A673 (cell line): ENCODE results near the gene CNGA1. TPM values are rescaled to one million over a fixed set of nuclear protein-coding genes. Genes with fewer than 3 reads are reported as not detected.

Source experiments
- BruUV-seq: library from RNA; stranded (reverse); fragments of 400-500 nt; replicated peaks from 2 replicates; lab custom pipeline; 2021; lab: Mats Ljungman, UMichigan
- CTCF ChIA-PET: fragments of 300-600 bp; sonication (Branson Sonifier 250); formaldehyde crosslinking; loops from one replicate; lab custom pipeline; 2022; ENCODE audit warnings: antibody characterized with exemption; lab: Charles Lee
- POLR2A ChIA-PET: fragments of 300-600 bp; sonication (Branson Sonifier 250); formaldehyde crosslinking; loops from one replicate; lab custom pipeline; 2022; ENCODE audit warnings: antibody characterized with exemption; ENCODE audit not compliant: low non-redundant PET; lab: Charles Lee
- DNase-seq: peaks from one replicate; pipeline ENCODE4 v3.0.0-alpha.2; 2015; ENCODE audit warnings: low spot score
- H3K27ac ChIP-seq: fragments of 200-600 bp; sonication (generic); 2 replicates; pipeline ENCODE4 v1.5.1; 2016; ENCODE audit warnings: mixed run types, low read depth, mild to moderate bottlenecking, mixed read lengths, antibody characterized with exemption, low read length; ENCODE audit not compliant: poor library complexity, severe bottlenecking
- H3K27me3 ChIP-seq: fragments of 200-600 bp; sonication (generic); replicated peaks from 2 replicates; pipeline ENCODE4 v1.6.1; 2017; ENCODE audit warnings: mixed run types, low read depth, mild to moderate bottlenecking, mixed read lengths, antibody characterized with exemption, low read length; ENCODE audit not compliant: insufficient read depth, poor library complexity
- H3K36me3 ChIP-seq: fragments of 200-600 bp; sonication (generic); 2 replicates; pipeline ENCODE4 v1.6.1; 2016; ENCODE audit warnings: mixed run types, mild to moderate bottlenecking, mixed read lengths, antibody characterized with exemption, low read length; ENCODE audit not compliant: insufficient read depth, poor library complexity, severe bottlenecking
- H3K4me1 ChIP-seq: fragments of 200-600 bp; sonication (generic); 2 replicates; pipeline ENCODE4 v1.6.1; 2017; ENCODE audit warnings: mixed run types, mild to moderate bottlenecking, mixed read lengths, antibody characterized with exemption, low read length; ENCODE audit not compliant: insufficient read depth, poor library complexity, severe bottlenecking
- H3K4me3 ChIP-seq: fragments of 200-600 bp; sonication (generic); 2 replicates; pipeline ENCODE4 v1.5.1; 2016; ENCODE audit warnings: low read depth, mixed run types, mild to moderate bottlenecking, mixed read lengths, low read length; ENCODE audit not compliant: poor library complexity, severe bottlenecking
- H3K9me3 ChIP-seq: fragments of 200-600 bp; sonication (generic); 2 replicates; pipeline ENCODE4 v1.6.1; 2016; ENCODE audit warnings: mixed run types, low read depth, mild to moderate bottlenecking, mixed read lengths, antibody characterized with exemption, low read length; ENCODE audit not compliant: poor library complexity, severe bottlenecking
- EZH2 ChIP-seq: fragments of 200-600 bp; sonication (generic); IDR thresholded peaks from 2 replicates; pipeline ENCODE4 v1.6.1; 2017; ENCODE audit warnings: borderline replicate concordance, low read depth, mild to moderate bottlenecking, mixed read lengths, antibody characterized with exemption, low read length; ENCODE audit not compliant: poor library complexity, severe bottlenecking
- intact Hi-C: fragments of 100-400 bp; cut with micrococcal nuclease; formaldehyde crosslinking; loops from one replicate; pipeline ENCODE4 v1.10.0; 2022; ENCODE audit not compliant: unreplicated experiment
- total RNA-seq: library from RNA; stranded (reverse); gene quantifications from 2 replicates; pipeline ENCODE4 v1.2.3, GENCODE V29; 2021
- TF ChIP-seq, protein P1 (sequence below): fragments of 300-800, 200-600 bp; sonication (generic); conservative IDR thresholded peaks from 2 replicates; pipeline ENCODE4 v1.5.1; 2017; ENCODE audit warnings: low read depth, mild to moderate bottlenecking, antibody characterized with exemption, low read length, moderate library complexity, mixed read lengths

The CNGA1 gene
- total RNA-seq, 1 experiment from 2014 or later = 0.39 TPM

DNA sequence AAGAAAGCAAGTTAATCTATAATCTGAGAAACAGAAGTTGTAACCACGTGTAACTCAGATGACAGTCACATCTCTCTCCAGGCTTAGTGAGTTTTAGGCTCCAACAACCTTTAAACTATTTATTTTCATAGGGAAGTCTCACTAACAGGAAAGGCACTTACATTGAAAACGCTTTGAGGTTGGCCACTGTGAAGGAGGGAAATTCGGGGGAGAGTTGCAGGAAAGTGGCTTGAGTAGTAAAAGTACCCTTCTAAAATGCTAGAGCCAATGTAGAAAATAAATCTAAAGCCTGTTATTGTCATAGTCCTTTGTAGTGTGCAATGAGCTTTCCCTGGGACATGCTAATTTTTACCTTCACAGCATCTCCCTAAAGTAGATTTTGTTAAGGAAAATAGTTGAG, 101.1 kb downstream of the CNGA1 start:
- Histone ChIP-seq H3K9me3 (no peaks in the 10 kb centered on the region), H3K4me3 (no peak overlapping the region), H3K27me3 (no peaks in the 10 kb centered on the region), H3K27ac (no peak overlapping the region), H3K4me1 (no peaks in the 10 kb centered on the region), H3K36me3 (peaks cover 10% of the 10 kb centered on the region)
- POLR2A ChIA-PET = no interaction called here
- CTCF ChIA-PET = no interaction called here
- TF ChIP-seq, protein P1, sequence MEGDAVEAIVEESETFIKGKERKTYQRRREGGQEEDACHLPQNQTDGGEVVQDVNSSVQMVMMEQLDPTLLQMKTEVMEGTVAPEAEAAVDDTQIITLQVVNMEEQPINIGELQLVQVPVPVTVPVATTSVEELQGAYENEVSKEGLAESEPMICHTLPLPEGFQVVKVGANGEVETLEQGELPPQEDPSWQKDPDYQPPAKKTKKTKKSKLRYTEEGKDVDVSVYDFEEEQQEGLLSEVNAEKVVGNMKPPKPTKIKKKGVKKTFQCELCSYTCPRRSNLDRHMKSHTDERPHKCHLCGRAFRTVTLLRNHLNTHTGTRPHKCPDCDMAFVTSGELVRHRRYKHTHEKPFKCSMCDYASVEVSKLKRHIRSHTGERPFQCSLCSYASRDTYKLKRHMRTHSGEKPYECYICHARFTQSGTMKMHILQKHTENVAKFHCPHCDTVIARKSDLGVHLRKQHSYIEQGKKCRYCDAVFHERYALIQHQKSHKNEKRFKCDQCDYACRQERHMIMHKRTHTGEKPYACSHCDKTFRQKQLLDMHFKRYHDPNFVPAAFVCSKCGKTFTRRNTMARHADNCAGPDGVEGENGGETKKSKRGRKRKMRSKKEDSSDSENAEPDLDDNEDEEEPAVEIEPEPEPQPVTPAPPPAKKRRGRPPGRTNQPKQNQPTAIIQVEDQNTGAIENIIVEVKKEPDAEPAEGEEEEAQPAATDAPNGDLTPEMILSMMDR = no peak
- no peak for TF ChIP-seq EZH2
- no TSS peak for BruUV-seq
- intact Hi-C loops = no loop called here
- no peak for DNase-seq

DNA sequence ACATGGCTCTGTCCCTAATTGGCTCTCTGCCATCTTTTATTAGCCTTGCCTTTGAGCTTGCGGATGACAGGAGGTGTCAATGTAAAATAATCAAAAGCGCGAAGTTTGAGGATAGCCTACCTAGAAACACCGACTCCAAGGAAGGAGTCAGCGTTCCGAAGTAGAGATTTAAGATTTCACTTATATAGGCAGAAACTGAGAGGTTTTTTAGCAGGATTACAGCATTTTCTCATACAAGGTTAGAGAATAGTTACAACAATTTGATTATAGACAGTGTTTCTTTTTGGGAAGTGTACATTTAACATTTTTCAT, 101.6 kb downstream of the CNGA1 start:
- Histone ChIP-seq H3K27me3 (no peaks in the 10 kb centered on the region), H3K9me3 (no peaks in the 10 kb centered on the region), H3K36me3 (peaks cover 13% of the 10 kb centered on the region), H3K4me1 (no peaks in the 10 kb centered on the region), H3K27ac (no peak overlapping the region), H3K4me3 (peak overlapping the region; percentile 99)
- DNase-seq = no peak
- ChIA-PET POLR2A (no interaction called here), CTCF (no interaction called here)
- TF ChIP-seq, protein P1 = no peak
- TF ChIP-seq EZH2 = no peak
- BruUV-seq = no TSS peak
- intact Hi-C loops = no loop called here

DNA sequence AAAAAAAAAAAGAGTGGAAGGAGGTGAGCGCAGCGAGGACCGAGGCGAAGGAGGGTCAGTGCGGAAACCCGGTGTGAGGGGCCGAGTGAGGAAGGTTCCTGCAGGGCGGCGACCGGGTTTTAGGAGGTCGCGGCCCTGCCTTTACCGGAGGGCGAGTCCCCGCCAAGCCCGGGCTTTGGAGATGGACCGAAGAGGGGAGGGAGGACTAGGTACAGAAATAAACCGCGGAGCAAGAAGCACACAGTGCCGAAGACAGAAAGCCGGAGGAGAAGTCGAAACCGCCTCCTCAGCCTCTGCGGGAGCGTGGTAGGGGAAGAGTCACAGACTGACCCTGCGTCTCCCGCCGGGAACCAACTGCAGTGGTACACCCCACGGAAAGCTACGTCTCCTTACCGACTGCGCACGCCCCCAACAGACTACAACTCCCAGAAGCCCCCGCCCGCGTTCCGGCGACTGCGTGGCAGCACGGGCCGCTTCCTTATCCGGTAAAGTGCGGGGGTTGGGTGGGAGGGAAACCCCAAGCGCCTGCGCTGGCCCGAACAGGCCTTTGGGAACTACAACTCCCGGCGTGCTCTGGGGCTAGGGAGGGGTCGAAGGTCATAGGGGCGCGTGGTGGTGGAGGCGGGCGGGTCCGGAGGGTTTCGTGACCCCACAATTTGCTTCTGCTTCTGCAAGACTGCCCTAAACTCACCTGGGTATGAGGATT, 102.1 kb downstream of the CNGA1 start, which contains the start of gene NFXL1:
NFXL1 (minus strand) TSS at position 364 of the 706 bp plus-strand sequence. CDS start 380 bp downstream, outside the sequence.
- H3K27ac ChIP-seq = peak within 1 kb of the TSS; percentile 77
- TF ChIP-seq, protein P1 = no peak
- TF ChIP-seq EZH2 = no peak
- H3K9me3 ChIP-seq = no peaks in the 10 kb centered on the region
- POLR2A ChIA-PET = no interaction called here
- no peaks in the 10 kb centered on the region for H3K27me3 ChIP-seq
- DNase-seq = peak; percentile 99
- no TSS peak for BruUV-seq
- CTCF ChIA-PET = no interaction called here
- peak within 1 kb of the TSS; percentile 99 for H3K4me3 ChIP-seq
- intact Hi-C loops = no loop called here
- no peaks in the 10 kb centered on the region for H3K4me1 ChIP-seq
- peaks cover 13% of the 10 kb centered on the region for H3K36me3 ChIP-seq
